ENCODE measurements around the gene SIX1. TPM values are rescaled to one million over a fixed set of nuclear protein-coding genes. Genes with fewer than 3 reads are reported as not detected.

SIX1 gene
- total RNA-seq, 1 donor from 2014 or later: 6.5 TPM

DNA sequence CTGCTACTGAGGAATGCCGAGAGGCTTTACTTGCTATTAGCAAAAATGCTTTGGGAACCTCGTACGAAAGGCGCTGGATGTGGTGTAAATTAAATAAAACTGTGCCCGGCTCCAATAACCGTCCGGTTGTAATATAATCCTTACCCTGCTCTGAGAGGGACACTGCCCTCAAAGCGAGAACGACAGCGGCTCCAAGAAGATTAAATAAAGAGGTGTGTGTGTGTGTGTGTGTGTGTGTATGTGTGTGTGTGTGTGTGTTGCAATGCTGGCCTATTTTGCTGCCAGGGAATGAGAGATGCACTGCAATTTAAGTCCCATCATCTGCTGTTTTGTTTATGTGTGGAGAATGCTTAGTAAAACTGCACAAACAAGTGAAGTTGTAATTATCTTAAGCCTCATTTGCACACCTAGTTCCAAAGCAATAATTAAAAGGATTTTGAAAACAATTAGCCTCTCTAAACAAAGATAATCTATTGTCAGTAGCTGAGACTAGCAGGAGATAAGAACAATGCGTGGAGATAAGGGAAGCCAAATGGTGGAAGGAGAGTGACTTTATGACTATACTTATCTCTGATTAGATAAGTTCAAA is 1.2 kb upstream of the SIX1 start:
- H3K4me3 ChIP-seq (ENCODE audit: low read depth, low read length): no peak overlapping the region
- TF ChIP-seq, protein P1, sequence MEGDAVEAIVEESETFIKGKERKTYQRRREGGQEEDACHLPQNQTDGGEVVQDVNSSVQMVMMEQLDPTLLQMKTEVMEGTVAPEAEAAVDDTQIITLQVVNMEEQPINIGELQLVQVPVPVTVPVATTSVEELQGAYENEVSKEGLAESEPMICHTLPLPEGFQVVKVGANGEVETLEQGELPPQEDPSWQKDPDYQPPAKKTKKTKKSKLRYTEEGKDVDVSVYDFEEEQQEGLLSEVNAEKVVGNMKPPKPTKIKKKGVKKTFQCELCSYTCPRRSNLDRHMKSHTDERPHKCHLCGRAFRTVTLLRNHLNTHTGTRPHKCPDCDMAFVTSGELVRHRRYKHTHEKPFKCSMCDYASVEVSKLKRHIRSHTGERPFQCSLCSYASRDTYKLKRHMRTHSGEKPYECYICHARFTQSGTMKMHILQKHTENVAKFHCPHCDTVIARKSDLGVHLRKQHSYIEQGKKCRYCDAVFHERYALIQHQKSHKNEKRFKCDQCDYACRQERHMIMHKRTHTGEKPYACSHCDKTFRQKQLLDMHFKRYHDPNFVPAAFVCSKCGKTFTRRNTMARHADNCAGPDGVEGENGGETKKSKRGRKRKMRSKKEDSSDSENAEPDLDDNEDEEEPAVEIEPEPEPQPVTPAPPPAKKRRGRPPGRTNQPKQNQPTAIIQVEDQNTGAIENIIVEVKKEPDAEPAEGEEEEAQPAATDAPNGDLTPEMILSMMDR (conservative IDR thresholded peaks at IDR 0.05; ENCODE audit: low read depth, low read length): no peak

GRCh38 chr14:60649875-60650372 is 647 bp upstream of the SIX1 start:
- TF ChIP-seq, protein P1 (conservative IDR thresholded peaks at IDR 0.05; ENCODE audit: low read depth, low read length): no peak
- DNase-seq (ENCODE audit: low read depth): no peak
- H3K4me3 ChIP-seq (ENCODE audit: low read depth, low read length): peak overlapping the region; percentile 57

More for the DNA sequence above, 1.2 kb upstream of the SIX1 start:
- DNase-seq (ENCODE audit: low read depth): no peak

DNA sequence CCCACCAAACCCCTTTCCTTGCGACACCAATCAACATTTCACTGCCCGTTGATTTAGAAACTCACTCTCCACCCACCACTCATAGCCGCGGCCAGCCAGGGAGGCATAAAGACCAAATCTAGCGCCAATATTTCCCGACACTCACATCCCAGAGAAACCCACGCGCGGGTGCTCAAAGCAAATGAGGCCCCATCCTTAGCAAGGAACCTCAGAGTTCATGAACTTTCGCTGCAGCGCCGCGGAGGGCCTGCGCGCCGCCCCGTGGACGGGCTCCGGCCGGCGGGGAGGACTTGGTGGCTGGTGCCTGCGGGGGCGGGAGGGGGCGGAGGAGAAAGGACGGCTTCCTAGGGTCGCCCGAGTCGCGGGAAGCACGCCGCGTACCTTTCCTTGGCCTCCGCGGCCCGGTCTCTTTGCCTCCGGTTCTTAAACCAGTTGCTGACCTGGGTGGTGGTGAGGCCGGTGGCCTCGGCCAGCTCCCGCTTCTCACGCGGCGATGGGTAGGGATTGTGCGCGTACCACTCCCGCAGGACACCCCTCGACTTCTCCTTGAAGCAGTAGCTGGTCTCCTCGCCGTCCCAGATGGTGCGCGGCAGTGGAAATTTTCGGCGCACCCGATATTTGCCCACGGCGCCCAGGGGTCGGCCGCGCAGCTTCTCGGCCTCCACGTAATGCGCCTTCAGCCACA is 886 bp downstream of the SIX1 start:
- TF ChIP-seq, protein P1 (conservative IDR thresholded peaks at IDR 0.05; ENCODE audit: low read depth, low read length): peak; percentile 5
- H3K4me3 ChIP-seq (ENCODE audit: low read depth, low read length): peak overlapping the region; percentile 57
- DNase-seq (ENCODE audit: low read depth): no peak

GRCh38 chr14:60647837-60648248 is 1.4 kb downstream of the SIX1 start:
- H3K4me3 ChIP-seq (ENCODE audit: low read depth, low read length): peak overlapping the region; percentile 57
- TF ChIP-seq, protein P1 (conservative IDR thresholded peaks at IDR 0.05; ENCODE audit: low read depth, low read length): no peak
- DNase-seq (ENCODE audit: low read depth): no peak

GRCh38 chr14:60647081-60647836 is 2.0 kb downstream of the SIX1 start:
- TF ChIP-seq, protein P1 (conservative IDR thresholded peaks at IDR 0.05; ENCODE audit: low read depth, low read length): no peak
- H3K4me3 ChIP-seq (ENCODE audit: low read depth, low read length): peak overlapping the region; percentile 57
- no peak for DNase-seq (ENCODE audit: low read depth)

GRCh38 chr14:60646226-60646818 is 3.0 kb downstream of the SIX1 start:
- TF ChIP-seq, protein P1 (conservative IDR thresholded peaks at IDR 0.05; ENCODE audit: low read depth, low read length): no peak
- no peak overlapping the region for H3K4me3 ChIP-seq (ENCODE audit: low read depth, low read length)
- no peak for DNase-seq (ENCODE audit: low read depth)
